HCT116 (cell line): ENCODE data around the gene CLCN4.

Source experiments
- CBX3 ChIP-seq: IDR thresholded peaks from 2 replicates; pipeline ENCODE4 v1.6.1; 2012; ENCODE audit warnings: low read depth
- CTCF ChIP-seq, 3 experiments: fragments of 200-600 bp in 1 of 3; sonication (generic) in 1 of 3; IDR thresholded peaks in 2 of 3; conservative IDR thresholded peaks in 1 of 3; 2 replicates each; pipeline ENCODE4 v1.5.1; 2012 to 2017; ENCODE audit warnings: low read depth in 2 of 3, low read length in 2 of 3, antibody characterized with exemption in 1 of 3, borderline replicate concordance in 1 of 3, control low read depth in 1 of 3, mild to moderate bottlenecking in 1 of 3, mixed read lengths in 1 of 3, mixed run types in 1 of 3, moderate library complexity in 1 of 3; ENCODE audit not compliant: insufficient read depth in 1 of 3
- EZH2 ChIP-seq: fragments of 200-600 bp; sonication (generic); IDR thresholded peaks from 2 replicates; pipeline ENCODE4 v1.6.1; 2017; ENCODE audit warnings: antibody characterized with exemption, mixed run types
- FOSL1 ChIP-seq: IDR thresholded peaks from 2 replicates; pipeline ENCODE4 v1.6.1; 2012; ENCODE audit warnings: low read depth
- MAX ChIP-seq: IDR thresholded peaks from 2 replicates; pipeline ENCODE4 v1.6.1; 2012
- POLR2A ChIP-seq: IDR thresholded peaks from 2 replicates; pipeline ENCODE4 v1.7.0; 2011; ENCODE audit warnings: borderline replicate concordance; ENCODE audit not compliant: insufficient read depth, insufficient read length; ENCODE audit errors: extremely low read depth
- POLR2AphosphoS5 ChIP-seq: IDR thresholded peaks from 2 replicates; pipeline ENCODE4 v1.6.1; 2011; ENCODE audit warnings: mild to moderate bottlenecking, low read depth, low read length, moderate library complexity
- RAD21 ChIP-seq: IDR thresholded peaks from 2 replicates; pipeline ENCODE4 v1.6.1; 2012; ENCODE audit warnings: low read depth, mild to moderate bottlenecking
- YY1 ChIP-seq: IDR thresholded peaks from 2 replicates; pipeline ENCODE4 v1.6.1; 2011; ENCODE audit warnings: low read length, low read depth, moderate library complexity, mild to moderate bottlenecking; ENCODE audit not compliant: insufficient replicate concordance; ENCODE audit errors: extremely low read depth
- ZNF274 ChIP-seq: fragments of 200-500 bp; sonication (Bioruptor generic); IDR thresholded peaks from 2 replicates; pipeline ENCODE4 v1.6.1; 2014; ENCODE audit warnings: mild to moderate bottlenecking, low read depth, low read length, inconsistent platforms

- TF ChIP-seq CTCF (IDR thresholded peaks at IDR 0.05 in 2 of 3, conservative IDR thresholded peaks at IDR 0.05 in 1 of 3; ENCODE audit: borderline replicate concordance in 1 of 3, insufficient read depth in 1 of 3, low read depth in 2 of 3, low read length in 2 of 3) = no peak
- no peak for TF ChIP-seq RAD21
- TF ChIP-seq CBX3 = no peak
- no peak for TF ChIP-seq POLR2A
- no peak for TF ChIP-seq YY1
- no peak for TF ChIP-seq EZH2
- TF ChIP-seq POLR2AphosphoS5 = no peak
- no peak for TF ChIP-seq FOSL1
- no peak for TF ChIP-seq ZNF274
- TF ChIP-seq MAX = no peak
Observed at GRCh38 chrX:10115082-10115481, 41.7 kb upstream of the CLCN4 start.
